NCI-H128 (cell line): ENCODE measurements around the gene RHNO1.
"Not testable (repeated sequence)": the region's sequence is repeated elsewhere in the genome, so short reads cannot be mapped to it uniquely, and the experiment has no call there.

Source experiments
- DNase-seq: peaks from one replicate; lab custom pipeline; 2025; ENCODE audit not compliant: unreplicated experiment; lab: John Stamatoyannopoulos, UW

The RHNO1 gene

GRCh38 chr12:2858334-2858733 lies 18.7 kb upstream of the RHNO1 start:
- no peak for DNase-seq

- DNase-seq = no peak
These were observed 18.0 kb upstream of the RHNO1 start for GRCh38 chr12:2858944-2859421.

- no peak for DNase-seq
These were observed 16.9 kb upstream of the RHNO1 start for GRCh38 chr12:2860170-2860569.

GRCh38 chr12:2862876-2863275 lies 14.1 kb upstream of the RHNO1 start:
- no peak for DNase-seq

- DNase-seq = not testable (repeated sequence)
These were observed 13.6 kb upstream of the RHNO1 start for GRCh38 chr12:2863402-2863801.

- DNase-seq = no peak
These were observed 12.8 kb upstream of the RHNO1 start for GRCh38 chr12:2864198-2864597.

- DNase-seq = not testable (repeated sequence)
These were observed 7.9 kb upstream of the RHNO1 start for GRCh38 chr12:2868986-2869632.

GRCh38 chr12:2876431-2877046 lies 484 bp upstream of the RHNO1 start:
- no peak for DNase-seq

GRCh38 chr12:2877953-2878732 lies 1.1 kb downstream of the RHNO1 start:
- peak; percentile 57 for DNase-seq

- no peak for DNase-seq
These were observed 2.8 kb downstream of the RHNO1 start for GRCh38 chr12:2879853-2880252.

GRCh38 chr12:2884810-2885209 lies 7.8 kb downstream of the RHNO1 start:
- no peak for DNase-seq

- no peak for DNase-seq
These were observed 9.9 kb downstream of the RHNO1 start for GRCh38 chr12:2886768-2887450.

GRCh38 chr12:2890001-2890387 lies 13.0 kb downstream of the RHNO1 start:
- DNase-seq = no peak

GRCh38 chr12:2890388-2891239 lies 13.6 kb downstream of the RHNO1 start, which contains the start of gene TULP3:
TSS of gene TULP3 (plus strand) at chr12:2890891. CDS start at chr12:2890948, 57 bp downstream.
- DNase-seq = peak; percentile 99

- no peak for DNase-seq
These were observed 14.4 kb downstream of the RHNO1 start for GRCh38 chr12:2891240-2892053.

- no peak for DNase-seq
These were observed 15.2 kb downstream of the RHNO1 start for GRCh38 chr12:2892246-2892645.

- DNase-seq = no peak
These were observed 16.0 kb downstream of the RHNO1 start for GRCh38 chr12:2893007-2893406.

GRCh38 chr12:2895051-2895451 lies 18.0 kb downstream of the RHNO1 start:
- DNase-seq = no peak

- no peak for DNase-seq
These were observed 18.5 kb downstream of the RHNO1 start for GRCh38 chr12:2895511-2895910.

GRCh38 chr12:2897418-2897817 lies 20.4 kb downstream of the RHNO1 start:
- DNase-seq = no peak
